IPS-20b (cell line): Measurements from ENCODE around the gene ATE1.

Experiments used
- H3K27ac ChIP-seq: one replicate; pipeline ENCODE4 v1.5.1; 2013; ENCODE audit warnings: low read length
- H3K27me3 ChIP-seq: 2 replicates; pipeline ENCODE4 v1.6.1; 2013; ENCODE audit warnings: mild to moderate bottlenecking, low read length, inconsistent platforms; ENCODE audit not compliant: insufficient read depth
- H3K36me3 ChIP-seq: 2 replicates; pipeline ENCODE4 v1.6.1; 2013; ENCODE audit warnings: low read depth, mild to moderate bottlenecking, inconsistent platforms, low read length, moderate library complexity; ENCODE audit not compliant: insufficient read depth
- H3K4me1 ChIP-seq: 2 replicates; pipeline ENCODE4 v1.6.1; 2013; ENCODE audit warnings: mild to moderate bottlenecking, control low read depth, inconsistent platforms, low read length, moderate library complexity; ENCODE audit not compliant: insufficient read depth
- H3K4me3 ChIP-seq: 2 replicates; pipeline ENCODE4 v1.5.1; 2013; ENCODE audit warnings: mild to moderate bottlenecking, low read length, inconsistent platforms
- H3K9ac ChIP-seq: 2 replicates; pipeline ENCODE4 v1.6.1; 2013; ENCODE audit warnings: low read depth, mild to moderate bottlenecking, inconsistent platforms, low read length, moderate library complexity
- H3K9me3 ChIP-seq: 2 replicates; pipeline ENCODE4 v1.6.1; 2013; ENCODE audit warnings: mild to moderate bottlenecking, low read depth, low read length, inconsistent platforms; ENCODE audit not compliant: insufficient read depth

The ATE1 gene

DNA sequence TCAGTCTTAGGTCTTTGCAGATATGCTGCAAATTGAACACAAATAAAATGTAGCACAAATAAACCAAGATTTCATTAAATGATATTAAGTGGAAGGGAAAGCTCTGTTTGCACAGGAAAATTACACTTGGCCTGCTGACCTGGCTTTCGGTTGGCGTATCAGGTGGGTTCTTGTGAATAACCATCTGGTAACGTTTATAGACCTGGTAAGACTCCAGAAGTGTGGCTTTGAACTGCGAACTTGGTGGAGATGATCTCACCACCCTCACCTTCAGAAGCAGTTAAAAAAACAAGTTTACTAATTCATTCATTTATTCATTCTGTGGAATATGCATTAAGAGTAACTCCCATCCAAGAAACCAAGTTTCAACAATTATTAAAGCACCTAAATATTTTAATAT, 28.1 kb downstream of the ATE1 start:
- Histone ChIP-seq H3K9me3 (no peaks in the 10 kb centered on the region), H3K4me1 (no peaks in the 10 kb centered on the region), H3K27me3 (no peaks in the 10 kb centered on the region), H3K36me3 (peaks cover 57% of the 10 kb centered on the region), H3K27ac (no peak overlapping the region), H3K4me3 (no peak overlapping the region), H3K9ac (no peak overlapping the region)

DNA sequence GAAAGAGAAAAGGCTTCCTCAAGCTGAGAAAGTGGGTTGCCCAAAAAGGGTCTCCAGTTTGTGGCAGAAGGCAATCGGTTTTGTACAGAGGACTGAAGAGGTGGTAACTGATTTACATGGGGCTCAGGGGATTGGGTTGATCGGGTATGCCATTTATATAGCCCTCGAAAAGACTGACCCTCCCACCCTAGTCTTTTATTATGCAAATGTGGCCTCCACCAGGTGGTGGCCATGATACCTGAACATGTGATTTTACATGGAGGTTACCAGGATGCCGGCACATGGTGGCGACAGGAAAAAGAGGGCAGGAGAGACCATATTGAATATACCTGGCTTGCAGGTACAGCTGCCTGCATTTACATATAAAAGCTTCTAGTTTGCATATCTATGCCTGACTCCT, 36.7 kb downstream of the ATE1 start:
- H3K27me3 ChIP-seq, result no peaks in the 10 kb centered on the region
- H3K36me3 ChIP-seq, result peaks cover 20% of the 10 kb centered on the region; the same call in 1 of the 2 replicates
- peak overlapping the region; percentile 88; the same call in 1 of the 2 replicates for H3K9ac ChIP-seq
- H3K4me3 ChIP-seq, result peak overlapping the region; percentile 57; the same call in 1 of the 2 replicates
- peaks cover 21% of the 10 kb centered on the region; the same call in 1 of the 2 replicates for H3K4me1 ChIP-seq
- H3K27ac ChIP-seq, result peak overlapping the region; percentile 99
- no peaks in the 10 kb centered on the region for H3K9me3 ChIP-seq

DNA sequence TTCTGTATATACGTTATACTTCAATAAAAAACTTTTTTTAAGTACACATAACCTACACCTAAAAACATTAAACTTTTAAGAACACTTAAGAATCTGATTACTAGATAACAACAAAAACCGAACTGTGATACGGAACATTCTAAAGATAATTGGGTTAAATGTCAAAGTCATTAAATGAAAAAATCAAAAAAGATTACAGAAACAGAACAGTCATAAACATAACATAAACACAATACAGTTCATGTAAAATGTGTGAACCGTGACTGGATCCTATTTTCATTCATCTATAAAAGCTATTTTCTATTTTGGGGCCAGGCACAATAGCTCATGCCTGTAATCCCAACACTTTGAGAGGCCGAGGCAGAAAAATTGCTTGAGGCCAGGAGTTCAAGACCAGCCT, 38.6 kb downstream of the ATE1 start:
- no peak overlapping the region for H3K9ac ChIP-seq
- H3K4me1 ChIP-seq, result peaks cover 21% of the 10 kb centered on the region; the same call in 1 of the 2 replicates
- H3K9me3 ChIP-seq, result no peaks in the 10 kb centered on the region
- H3K27ac ChIP-seq, result no peak overlapping the region
- peaks cover 13% of the 10 kb centered on the region; the same call in 1 of the 2 replicates for H3K36me3 ChIP-seq
- H3K27me3 ChIP-seq, result no peaks in the 10 kb centered on the region
- no peak overlapping the region for H3K4me3 ChIP-seq

DNA sequence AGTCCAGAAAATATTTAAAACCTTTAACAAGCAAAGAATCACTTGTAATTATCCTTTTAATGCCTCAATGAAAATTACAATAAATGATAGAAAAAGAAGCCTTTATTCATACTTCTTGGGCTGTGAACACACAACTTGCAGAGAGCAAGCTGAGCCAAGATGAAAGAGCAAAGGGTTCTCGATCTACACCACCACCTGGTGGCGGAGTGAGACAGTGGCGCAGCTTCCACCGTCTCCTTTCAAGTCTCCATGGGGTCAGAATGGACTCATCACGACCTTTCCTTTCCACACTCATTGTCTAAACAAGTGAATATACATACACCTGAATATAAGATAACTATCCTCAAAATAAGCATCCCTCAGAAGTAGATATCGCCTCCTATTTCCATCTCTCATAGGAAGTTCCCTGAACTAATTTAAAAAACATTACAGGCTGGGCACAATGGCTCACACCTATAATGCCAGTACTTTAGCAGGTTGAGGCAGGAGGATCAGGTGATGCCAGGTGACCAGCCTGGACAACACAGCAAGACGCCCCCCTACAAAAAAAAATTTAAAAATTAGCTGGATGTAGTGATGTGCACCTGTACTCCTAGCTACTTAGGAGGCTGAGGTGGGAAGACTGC, 40.7 kb downstream of the ATE1 start:
- Histone ChIP-seq H3K4me1 (peaks cover 20% of the 10 kb centered on the region; the same call in 1 of the 2 replicates), H3K9me3 (no peaks in the 10 kb centered on the region), H3K9ac (no peak overlapping the region), H3K27me3 (no peaks in the 10 kb centered on the region), H3K27ac (no peak overlapping the region), H3K4me3 (no peak overlapping the region), H3K36me3 (peaks cover 14% of the 10 kb centered on the region; the same call in 1 of the 2 replicates)

DNA sequence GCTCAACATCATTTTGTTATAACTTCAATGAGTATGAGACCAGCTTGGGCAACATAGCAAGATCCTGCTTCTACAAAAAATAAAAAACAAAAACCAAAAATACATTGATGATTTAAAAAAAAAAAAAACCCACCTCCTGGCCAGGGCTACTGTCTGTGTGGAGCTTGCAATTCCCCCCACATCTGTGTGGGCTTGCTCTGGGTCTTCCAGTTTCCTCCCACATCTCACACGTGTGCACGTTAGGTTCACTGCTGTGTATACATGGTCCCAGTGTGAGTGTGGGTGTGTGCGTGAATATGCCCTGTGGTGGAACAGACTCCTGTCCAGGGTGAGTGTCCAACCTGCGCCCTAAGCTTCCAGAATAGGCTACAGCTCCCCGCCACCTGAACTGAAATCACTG, 41.6 kb downstream of the ATE1 start:
- Histone ChIP-seq H3K36me3 (peaks cover 17% of the 10 kb centered on the region; the same call in 1 of the 2 replicates), H3K9me3 (no peaks in the 10 kb centered on the region), H3K27ac (no peak overlapping the region), H3K9ac (no peak overlapping the region), H3K27me3 (no peaks in the 10 kb centered on the region), H3K4me3 (no peak overlapping the region), H3K4me1 (peaks cover 12% of the 10 kb centered on the region; the same call in 1 of the 2 replicates)

DNA sequence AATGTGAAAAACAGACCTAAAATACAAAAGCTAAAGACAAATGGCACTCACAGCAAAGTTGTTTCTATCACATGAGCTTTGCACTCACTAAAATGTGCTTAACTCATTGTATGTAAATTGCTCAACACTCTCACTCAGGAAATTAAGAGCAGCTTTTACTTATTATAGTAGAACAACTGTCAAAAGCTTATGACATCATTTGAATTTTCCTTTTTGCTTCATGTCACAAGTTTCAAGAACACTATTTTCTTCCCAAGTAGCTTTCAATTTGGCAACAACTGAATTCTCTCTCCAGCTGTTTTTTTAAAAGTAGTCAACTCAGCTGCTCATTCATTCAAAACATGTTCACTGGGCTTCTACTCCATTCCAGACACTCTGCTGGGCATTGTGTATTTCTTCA, 46.9 kb downstream of the ATE1 start:
- Histone ChIP-seq H3K27ac (no peak overlapping the region), H3K4me3 (no peak overlapping the region), H3K9ac (no peak overlapping the region), H3K4me1 (peaks cover 3% of the 10 kb centered on the region; the same call in 1 of the 2 replicates), H3K27me3 (no peaks in the 10 kb centered on the region), H3K36me3 (peaks cover 20% of the 10 kb centered on the region; the same call in 1 of the 2 replicates), H3K9me3 (no peaks in the 10 kb centered on the region)

DNA sequence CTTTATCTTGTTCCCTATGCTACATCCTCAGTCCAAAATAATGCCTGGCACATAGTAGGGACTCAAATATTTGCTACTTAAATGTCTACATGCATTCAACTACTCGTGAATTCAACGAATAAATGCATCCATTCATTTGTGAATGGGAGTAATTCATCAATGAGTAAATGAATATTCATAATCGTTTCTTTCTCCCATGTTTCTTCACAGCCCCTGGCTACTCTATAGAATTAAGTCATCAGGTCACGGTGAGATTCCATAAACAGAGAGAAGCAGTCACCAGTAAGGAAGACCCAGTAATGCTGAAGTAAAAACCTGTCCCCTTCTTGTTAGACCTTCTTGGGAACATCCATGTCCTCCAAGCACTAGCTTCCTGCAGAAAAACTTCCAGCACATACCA, 48.4 kb downstream of the ATE1 start:
- Histone ChIP-seq H3K27me3 (no peaks in the 10 kb centered on the region), H3K27ac (no peak overlapping the region), H3K36me3 (peaks cover 25% of the 10 kb centered on the region; the same call in 1 of the 2 replicates), H3K4me3 (no peak overlapping the region), H3K9ac (no peak overlapping the region), H3K9me3 (no peaks in the 10 kb centered on the region), H3K4me1 (peaks cover 3% of the 10 kb centered on the region; the same call in 1 of the 2 replicates)

DNA sequence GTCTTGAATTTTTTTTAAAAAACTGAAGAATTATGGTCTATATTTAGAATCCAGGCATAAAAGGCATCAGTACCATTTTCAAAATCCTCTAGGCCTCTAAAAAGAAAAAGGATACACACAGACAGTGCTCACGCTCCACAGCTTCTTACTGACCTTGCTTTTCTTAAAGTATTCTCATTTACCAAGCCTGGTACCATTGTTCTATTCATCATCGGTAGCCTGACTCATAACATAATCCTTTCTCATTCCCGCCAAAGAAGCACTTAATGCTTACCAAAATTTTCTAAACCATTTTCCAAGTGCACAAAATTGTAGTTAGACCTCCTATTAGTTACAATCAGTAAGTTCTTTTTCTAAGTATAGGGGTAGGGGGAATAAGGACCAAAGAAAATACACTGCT, 54.6 kb downstream of the ATE1 start:
- peaks cover 10% of the 10 kb centered on the region; the same call in 1 of the 2 replicates for H3K4me1 ChIP-seq
- no peaks in the 10 kb centered on the region for H3K27me3 ChIP-seq
- no peaks in the 10 kb centered on the region for H3K9me3 ChIP-seq
- H3K36me3 ChIP-seq, result peaks cover 29% of the 10 kb centered on the region
- no peak overlapping the region for H3K4me3 ChIP-seq
- H3K9ac ChIP-seq, result no peak overlapping the region
- H3K27ac ChIP-seq, result no peak overlapping the region

DNA sequence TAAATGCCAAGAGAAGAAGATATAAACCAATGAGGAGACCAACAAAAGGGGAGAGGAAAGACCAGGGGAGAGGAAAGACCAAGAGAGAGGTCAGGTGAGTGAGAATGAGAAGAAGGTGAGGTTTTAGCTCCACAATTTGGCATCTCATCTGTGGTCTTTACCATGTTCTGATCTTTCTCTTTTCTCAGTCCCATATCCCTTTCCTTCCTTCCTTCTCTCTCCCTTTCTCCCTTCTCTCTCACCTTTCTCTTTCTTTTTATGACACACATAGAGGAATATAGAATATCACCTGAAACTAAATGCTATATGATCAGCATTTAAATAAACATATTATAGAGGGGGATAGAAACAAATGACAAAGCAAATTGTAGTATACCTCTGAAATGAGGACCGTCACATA, 57.4 kb downstream of the ATE1 start:
- Histone ChIP-seq H3K9me3 (no peaks in the 10 kb centered on the region), H3K27ac (no peak overlapping the region)

DNA sequence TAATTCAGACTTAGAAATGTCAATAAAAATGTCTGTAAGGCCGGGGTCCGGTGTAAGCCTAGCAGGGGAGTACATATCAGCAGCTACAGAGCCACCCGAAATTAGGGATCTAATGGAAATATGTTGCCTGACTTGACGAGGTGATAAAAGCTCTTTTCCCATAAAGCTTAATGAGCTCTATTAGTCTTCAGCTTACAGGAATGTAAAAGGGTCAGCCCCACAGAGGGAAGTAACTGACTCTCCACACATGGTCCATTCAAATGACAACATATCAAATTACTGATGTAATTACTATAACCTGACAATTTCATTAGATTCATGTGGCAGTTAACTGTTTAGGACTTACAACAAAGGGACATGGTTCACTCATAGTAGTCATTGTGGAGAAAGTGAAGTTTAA, 62.3 kb downstream of the ATE1 start:
- Histone ChIP-seq H3K27ac (no peak overlapping the region), H3K4me3 (no peak overlapping the region), H3K27me3 (no peaks in the 10 kb centered on the region), H3K4me1 (no peaks in the 10 kb centered on the region), H3K9me3 (peaks cover 4% of the 10 kb centered on the region; the same call in 1 of the 2 replicates), H3K36me3 (peaks cover 46% of the 10 kb centered on the region), H3K9ac (no peak overlapping the region)

More for the DNA sequence above, 57.4 kb downstream of the ATE1 start:
- Histone ChIP-seq H3K4me1 (peaks cover 10% of the 10 kb centered on the region; the same call in 1 of the 2 replicates), H3K9ac (no peak overlapping the region), H3K36me3 (peaks cover 30% of the 10 kb centered on the region), H3K4me3 (no peak overlapping the region), H3K27me3 (no peaks in the 10 kb centered on the region)

DNA sequence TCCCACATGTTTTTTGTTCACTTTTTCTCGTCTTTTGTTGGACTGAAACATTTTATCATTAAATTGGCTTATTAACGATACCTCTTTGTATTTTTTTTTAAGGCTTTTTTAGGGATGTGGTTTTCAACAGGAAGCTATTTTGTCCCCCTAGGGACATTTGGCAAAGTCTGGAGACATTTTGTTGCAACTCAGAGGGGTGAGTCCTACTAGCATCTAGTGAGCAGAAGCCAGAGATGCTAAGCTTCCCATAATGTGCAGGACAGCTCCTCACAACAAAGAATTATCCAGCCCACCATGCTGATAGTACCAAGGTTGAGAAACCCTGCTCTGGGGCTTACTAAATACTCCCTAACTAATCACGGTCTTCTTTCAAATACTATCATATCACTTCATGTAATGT, 63.2 kb downstream of the ATE1 start:
- Histone ChIP-seq H3K36me3 (peaks cover 43% of the 10 kb centered on the region), H3K9me3 (peaks cover 4% of the 10 kb centered on the region; the same call in 1 of the 2 replicates), H3K27me3 (no peaks in the 10 kb centered on the region), H3K4me3 (no peak overlapping the region), H3K27ac (no peak overlapping the region), H3K4me1 (no peaks in the 10 kb centered on the region), H3K9ac (no peak overlapping the region)

DNA sequence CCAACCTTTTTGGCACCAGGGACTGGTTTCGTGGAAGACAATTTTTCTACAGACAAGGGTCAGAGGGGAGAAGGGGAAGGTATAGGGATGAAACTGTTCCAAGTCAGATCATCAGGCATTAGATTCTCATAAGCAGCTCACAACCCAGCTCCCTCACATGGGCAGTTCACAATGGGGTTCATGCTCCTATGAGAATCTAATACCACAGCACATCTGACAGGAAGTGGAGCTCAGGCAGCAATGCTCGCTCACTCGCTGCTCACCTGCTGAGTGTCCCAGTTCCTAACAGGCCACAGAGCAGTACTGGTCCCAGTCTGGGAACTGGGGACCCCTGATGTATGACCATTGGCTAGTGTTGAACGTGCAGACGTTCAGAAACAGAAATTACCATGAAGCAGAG, 63.7 kb downstream of the ATE1 start:
- no peaks in the 10 kb centered on the region for H3K27me3 ChIP-seq
- H3K4me1 ChIP-seq, result no peaks in the 10 kb centered on the region
- peaks cover 39% of the 10 kb centered on the region for H3K36me3 ChIP-seq
- H3K4me3 ChIP-seq, result no peak overlapping the region
- H3K9ac ChIP-seq, result no peak overlapping the region
- H3K27ac ChIP-seq, result no peak overlapping the region
- H3K9me3 ChIP-seq, result peaks cover 4% of the 10 kb centered on the region; the same call in 1 of the 2 replicates
